Muscle layer of duodenum (tissue), 2 donors: ENCODE measurements around the gene LRFN4.
A peak's percentile ranks its signal among the peaks of the same experiment; 100 is the strongest.

Experiments
- H3K27ac ChIP-seq: one replicate; pipeline ENCODE4 v1.7.0; 2013; ENCODE audit warnings: mild to moderate bottlenecking, low read length
- H3K27me3 ChIP-seq: one replicate; pipeline ENCODE4 v1.7.0; 2013; ENCODE audit warnings: low read depth, mild to moderate bottlenecking, control low read depth, low read length
- H3K36me3 ChIP-seq, 2 donors: one replicate each; pipeline ENCODE4 v1.7.0; 2013; ENCODE audit warnings: low read length in 2 of 2, control low read depth in 1 of 2, mild to moderate bottlenecking in 1 of 2; ENCODE audit not compliant: insufficient read depth in 2 of 2, control insufficient read depth in 1 of 2
- H3K4me1 ChIP-seq, 2 donors: one replicate each; pipeline ENCODE4 v1.7.0; 2013; ENCODE audit warnings: low read length in 2 of 2, mild to moderate bottlenecking in 2 of 2, control low read depth in 1 of 2, moderate library complexity in 1 of 2; ENCODE audit not compliant: insufficient read depth in 2 of 2, control insufficient read depth in 1 of 2
- H3K4me3 ChIP-seq, 2 donors: one replicate each; pipeline ENCODE4 v1.7.0; 2013; ENCODE audit warnings: low read length in 2 of 2, low read depth in 1 of 2, mild to moderate bottlenecking in 1 of 2
- H3K9me3 ChIP-seq, 2 donors: one replicate each; pipeline ENCODE4 v1.7.0; 2013; ENCODE audit warnings: low read length in 2 of 2, control low read depth in 1 of 2, mild to moderate bottlenecking in 1 of 2; ENCODE audit not compliant: control insufficient read depth in 1 of 2
- donor health status: healthy.

LRFN4 gene

DNA sequence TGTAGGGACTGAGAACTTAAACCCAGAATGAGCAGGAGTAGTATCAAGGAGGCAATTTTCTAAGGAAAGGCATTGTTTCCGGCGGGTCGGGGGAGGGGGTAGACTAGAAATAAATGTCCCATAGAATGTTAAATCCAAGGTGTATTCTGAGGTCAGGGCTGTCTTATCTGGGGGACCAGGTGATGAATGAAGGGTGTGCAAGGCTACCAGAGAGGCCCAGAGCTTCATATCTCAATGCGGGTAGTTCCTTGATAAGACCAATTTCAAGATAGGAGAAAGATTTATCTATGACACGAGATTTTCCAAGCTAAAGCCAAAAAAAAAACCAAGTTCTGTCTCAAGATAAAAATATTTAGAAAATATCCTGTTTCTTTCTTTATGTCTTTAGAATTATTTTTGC lies 21.9 kb upstream of the LRFN4 start:
- Histone ChIP-seq H3K27ac (no peak overlapping the region), H3K27me3 (no peaks in the 10 kb centered on the region), H3K4me1 (no peaks in the 10 kb centered on the region)

DNA sequence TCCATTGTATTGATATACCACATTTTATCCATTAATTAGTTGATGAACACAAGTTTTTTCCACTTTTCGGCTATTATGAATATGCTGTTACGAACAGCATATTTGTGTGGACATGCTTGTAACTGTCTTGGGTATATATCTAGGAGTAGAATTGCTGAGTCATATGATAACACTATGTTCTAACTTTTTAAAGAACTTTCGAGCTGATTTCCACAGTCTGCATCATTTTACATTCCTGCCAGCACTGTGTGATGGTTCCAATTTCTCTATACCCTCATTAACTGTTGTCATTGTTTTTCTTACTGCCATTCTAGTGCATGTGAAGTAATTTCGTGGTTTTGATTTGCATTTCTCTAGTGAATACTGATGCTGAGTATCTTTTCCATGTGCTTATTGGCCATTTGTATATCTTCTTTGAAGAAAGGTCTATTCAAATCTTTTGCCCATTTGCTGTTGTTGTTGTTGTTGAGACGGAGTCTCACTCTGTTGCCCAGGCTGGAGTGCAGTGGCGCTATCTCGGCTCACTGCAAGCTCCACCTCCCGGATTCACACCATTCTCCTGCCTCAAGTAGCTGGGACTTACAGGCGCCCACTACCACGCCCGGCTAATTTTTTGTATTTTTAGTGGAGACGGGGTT lies 21.0 kb upstream of the LRFN4 start:
- H3K27me3 ChIP-seq: no peaks in the 10 kb centered on the region
- no peak overlapping the region for H3K27ac ChIP-seq

More for the DNA sequence above, 21.9 kb upstream of the LRFN4 start:
- H3K36me3 ChIP-seq: peaks cover 4 to 11% of the 10 kb centered on the region in 2 donors
- H3K4me3 ChIP-seq: no peak overlapping the region
- no peaks in the 10 kb centered on the region for H3K9me3 ChIP-seq

DNA sequence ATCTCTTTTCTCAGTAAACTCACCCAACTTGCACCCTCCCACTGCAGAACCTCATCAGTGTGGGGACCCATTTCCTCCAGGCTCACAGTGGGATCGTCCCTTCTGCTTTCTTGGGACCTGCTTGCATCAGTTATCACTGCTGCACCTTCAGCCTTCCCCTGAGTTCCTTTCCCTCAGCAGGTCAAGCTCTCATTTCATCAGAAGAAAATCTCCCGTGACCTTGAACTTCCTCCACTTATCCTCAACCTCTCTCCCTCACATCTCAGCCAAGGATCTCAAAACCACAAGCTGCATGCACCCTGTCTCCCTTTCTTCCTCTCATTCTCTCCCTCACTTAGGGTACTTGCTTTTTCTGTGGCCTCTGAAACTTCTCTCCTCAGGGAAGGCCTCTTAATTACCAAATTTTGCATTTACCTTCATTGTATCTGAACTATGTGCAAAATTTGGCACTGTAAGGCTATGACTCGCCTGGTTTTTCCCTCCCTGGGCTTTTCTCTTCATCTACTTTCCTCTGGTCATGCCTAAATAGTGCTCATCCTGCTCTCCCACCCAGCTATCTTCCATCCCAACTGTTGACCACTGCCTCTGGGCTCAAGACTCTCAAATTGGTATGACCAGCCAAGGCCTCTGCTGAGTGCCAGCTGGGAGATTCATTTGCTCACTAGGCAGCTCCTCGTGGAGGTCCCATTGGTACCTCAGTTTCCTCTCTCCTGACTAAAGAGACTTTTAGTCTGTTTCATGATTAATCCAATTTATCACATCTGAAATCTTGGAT lies 16.4 kb upstream of the LRFN4 start:
- no peak overlapping the region for H3K27ac ChIP-seq
- H3K4me3 ChIP-seq: no peak overlapping the region
- H3K9me3 ChIP-seq: no peaks in the 10 kb centered on the region
- H3K4me1 ChIP-seq: peaks cover 13 to 24% of the 10 kb centered on the region in 2 donors
- no peaks in the 10 kb centered on the region for H3K27me3 ChIP-seq
- H3K36me3 ChIP-seq: peaks cover 6 to 26% of the 10 kb centered on the region in 2 donors

More for the DNA sequence above, 21.0 kb upstream of the LRFN4 start:
- Histone ChIP-seq H3K36me3 (peaks cover 4 to 14% of the 10 kb centered on the region in 2 donors), H3K9me3 (no peaks in the 10 kb centered on the region), H3K4me3 (no peak overlapping the region), H3K4me1 (no peaks in the 10 kb centered on the region)

DNA sequence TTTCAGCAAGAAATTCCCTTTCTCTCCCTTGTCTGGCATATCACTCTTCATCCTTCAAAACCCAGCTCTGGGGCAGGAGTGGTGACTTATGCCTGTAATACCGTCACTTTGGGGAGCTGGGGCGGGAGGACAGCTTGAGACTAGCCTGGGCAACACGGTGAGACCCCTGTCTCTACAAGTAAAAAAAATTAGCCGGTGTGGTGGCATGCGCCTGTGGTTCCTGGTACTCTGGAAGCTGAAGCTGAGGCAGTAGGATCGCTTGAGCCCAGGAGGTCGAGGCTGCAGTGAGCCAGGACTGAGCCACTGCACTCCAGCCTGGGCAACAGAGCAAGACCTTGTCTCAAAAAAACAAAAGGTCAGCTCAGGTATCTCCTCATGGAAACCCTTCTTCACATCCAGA lies 15.0 kb upstream of the LRFN4 start:
- Histone ChIP-seq H3K36me3 (peaks cover 12 to 39% of the 10 kb centered on the region in 2 donors), H3K4me3 (peak overlapping the region; percentile 78 to 93), H3K4me1 (peaks cover 13 to 24% of the 10 kb centered on the region in 2 donors), H3K27me3 (no peaks in the 10 kb centered on the region), H3K9me3 (no peaks in the 10 kb centered on the region), H3K27ac (peak overlapping the region; percentile 92)

DNA sequence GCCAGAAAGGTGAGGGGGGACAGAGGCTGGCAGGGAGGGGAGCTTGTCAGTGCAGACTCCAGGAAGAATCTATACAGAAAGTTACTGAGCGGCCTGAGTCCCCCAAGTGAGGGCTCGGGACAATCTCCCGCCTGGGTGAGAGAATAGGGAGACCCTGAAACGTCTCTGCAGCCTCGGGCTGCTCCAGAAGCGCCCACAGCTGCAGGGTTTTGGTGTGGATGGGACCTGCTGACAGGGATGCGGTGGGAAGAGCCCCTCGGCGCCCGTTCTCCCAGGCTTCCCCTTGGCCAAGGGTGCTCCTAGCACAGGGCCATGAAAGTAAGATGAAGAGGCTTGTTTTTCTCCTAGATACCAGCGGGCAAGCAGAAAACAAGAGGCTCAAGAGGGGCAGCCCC lies 14.4 kb upstream of the LRFN4 start:
- Histone ChIP-seq H3K27ac (peak overlapping the region; percentile 92), H3K9me3 (no peaks in the 10 kb centered on the region), H3K4me1 (peaks cover 13 to 24% of the 10 kb centered on the region in 2 donors), H3K27me3 (no peaks in the 10 kb centered on the region), H3K36me3 (peaks cover 14 to 44% of the 10 kb centered on the region in 2 donors), H3K4me3 (peak overlapping the region; percentile 78 to 93)

DNA sequence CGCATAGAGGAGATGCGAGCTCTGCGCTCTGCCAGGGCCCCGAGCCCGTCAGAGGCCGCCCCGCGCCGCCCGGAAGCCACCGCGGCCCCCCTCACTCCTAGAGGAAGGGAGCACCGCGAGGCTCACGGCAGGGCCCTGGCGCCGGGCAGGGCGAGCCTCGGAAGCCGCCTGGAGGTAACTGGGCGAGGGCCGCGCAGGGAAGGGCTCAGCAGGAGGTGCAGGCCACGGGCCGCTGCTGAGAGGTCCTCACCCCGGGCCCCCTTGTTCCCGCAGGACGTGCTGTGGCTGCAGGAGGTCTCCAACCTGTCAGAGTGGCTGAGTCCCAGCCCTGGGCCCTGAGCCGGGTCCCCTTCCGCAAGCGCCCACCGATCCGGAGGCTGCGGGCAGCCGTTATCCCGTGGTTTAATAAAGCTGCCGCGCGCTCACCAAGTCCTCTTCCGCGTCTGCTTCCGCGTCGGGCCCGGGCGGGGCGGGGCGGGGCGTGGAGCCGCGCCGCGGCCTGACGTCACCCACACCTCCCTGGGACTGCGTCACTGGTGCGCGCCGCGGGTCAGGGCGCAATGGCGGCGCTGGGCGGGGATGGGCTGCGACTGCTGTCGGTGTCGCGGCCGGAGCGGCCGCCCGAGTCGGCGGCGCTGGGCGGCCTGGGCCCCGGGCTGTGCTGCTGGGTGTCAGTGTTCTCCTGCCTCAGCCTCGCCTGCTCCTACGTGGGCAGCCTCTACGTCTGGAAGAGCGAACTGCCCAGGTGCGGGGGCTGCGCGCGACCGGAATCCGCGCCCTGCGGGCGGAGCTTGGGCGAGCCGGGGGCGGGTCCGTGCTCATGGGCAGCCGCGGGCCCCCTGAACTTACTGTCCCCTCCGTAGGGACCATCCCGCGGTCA lies 13.7 kb upstream of the LRFN4 start, which contains the start of gene RCE1:
TSS of gene RCE1 (plus strand) at position 546 of the 880 bp plus-strand sequence. CDS start at position 561, 15 bp downstream.
- Histone ChIP-seq H3K36me3 (peaks cover 17 to 49% of the 10 kb centered on the region in 2 donors), H3K27me3 (no peaks in the 10 kb centered on the region), H3K4me3 (peak within 1 kb of the TSS; percentile 78 to 93), H3K4me1 (peaks cover 13 to 24% of the 10 kb centered on the region in 2 donors), H3K27ac (peak within 1 kb of the TSS; percentile 92), H3K9me3 (no peaks in the 10 kb centered on the region)

DNA sequence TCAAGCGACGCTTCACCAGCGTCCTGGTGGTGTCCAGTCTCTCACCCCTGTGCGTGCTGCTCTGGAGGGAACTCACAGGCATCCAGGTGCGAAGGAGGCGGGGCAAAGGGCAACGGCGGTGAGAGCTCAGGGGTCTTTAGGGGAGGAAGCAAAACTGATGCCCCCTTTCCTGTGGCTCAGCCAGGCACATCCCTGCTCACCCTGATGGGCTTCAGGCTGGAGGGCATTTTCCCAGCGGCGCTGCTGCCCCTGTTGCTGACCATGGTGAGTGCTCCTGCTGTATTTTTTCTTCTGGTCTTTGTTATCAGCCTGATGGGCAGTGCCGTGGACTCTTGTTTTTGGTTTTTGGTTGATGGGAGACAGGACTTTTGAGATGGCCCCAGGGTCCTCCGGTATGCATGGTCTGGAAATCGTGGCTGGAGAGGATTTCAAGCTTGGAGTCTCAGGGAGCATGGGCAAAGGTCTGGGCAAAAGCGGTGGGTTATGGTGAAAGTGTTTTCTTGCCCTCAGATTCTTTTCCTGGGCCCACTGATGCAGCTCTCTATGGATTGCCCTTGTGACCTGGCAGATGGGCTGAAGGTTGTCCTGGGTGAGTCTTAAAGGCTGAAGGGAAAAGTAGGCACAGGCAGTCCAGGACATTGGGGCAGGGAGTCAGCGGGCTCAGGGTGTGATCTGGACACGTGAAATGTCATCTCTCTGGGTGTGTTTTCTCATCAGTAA lies 12.9 kb upstream of the LRFN4 start:
- H3K4me1 ChIP-seq: peaks cover 13 to 24% of the 10 kb centered on the region in 2 donors
- H3K4me3 ChIP-seq: peak overlapping the region; percentile 78 to 93
- H3K9me3 ChIP-seq: no peaks in the 10 kb centered on the region
- H3K27ac ChIP-seq: peak overlapping the region; percentile 92
- peaks cover 17 to 48% of the 10 kb centered on the region in 2 donors for H3K36me3 ChIP-seq
- no peaks in the 10 kb centered on the region for H3K27me3 ChIP-seq

DNA sequence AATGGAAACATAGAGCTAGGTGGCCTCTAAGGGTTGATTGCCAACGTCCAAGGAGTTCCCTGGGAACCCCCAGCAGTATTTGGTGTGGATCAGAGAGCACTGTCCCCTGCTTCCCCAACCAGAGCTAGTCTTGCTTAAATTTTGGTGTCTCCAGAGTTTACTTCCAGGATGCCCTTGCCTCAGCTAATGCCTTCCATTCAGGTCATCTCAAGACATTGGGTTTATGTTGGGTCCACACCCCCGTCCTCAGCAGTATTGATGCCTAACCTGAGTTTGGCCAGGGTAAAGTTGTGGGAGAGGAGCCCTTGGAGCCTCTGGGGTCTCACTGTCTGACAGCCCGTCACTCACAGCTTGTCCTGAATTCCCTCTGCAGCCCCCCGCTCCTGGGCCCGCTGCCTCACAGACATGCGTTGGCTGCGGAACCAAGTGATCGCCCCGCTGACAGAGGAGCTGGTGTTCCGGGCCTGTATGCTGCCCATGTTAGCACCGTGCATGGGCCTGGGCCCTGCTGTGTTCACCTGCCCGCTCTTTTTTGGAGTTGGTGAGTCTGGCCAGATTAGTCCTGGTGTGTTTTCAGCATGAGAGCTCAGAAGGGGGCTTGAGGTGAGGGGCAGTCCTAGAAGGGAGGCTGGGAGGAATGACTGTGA lies 12.2 kb upstream of the LRFN4 start:
- no peaks in the 10 kb centered on the region for H3K9me3 ChIP-seq
- H3K27ac ChIP-seq: no peak overlapping the region
- peaks cover 13 to 24% of the 10 kb centered on the region in 2 donors for H3K4me1 ChIP-seq
- H3K36me3 ChIP-seq: peaks cover 13 to 42% of the 10 kb centered on the region in 2 donors
- H3K27me3 ChIP-seq: no peaks in the 10 kb centered on the region
- H3K4me3 ChIP-seq: peak overlapping the region; percentile 78 to 93

DNA sequence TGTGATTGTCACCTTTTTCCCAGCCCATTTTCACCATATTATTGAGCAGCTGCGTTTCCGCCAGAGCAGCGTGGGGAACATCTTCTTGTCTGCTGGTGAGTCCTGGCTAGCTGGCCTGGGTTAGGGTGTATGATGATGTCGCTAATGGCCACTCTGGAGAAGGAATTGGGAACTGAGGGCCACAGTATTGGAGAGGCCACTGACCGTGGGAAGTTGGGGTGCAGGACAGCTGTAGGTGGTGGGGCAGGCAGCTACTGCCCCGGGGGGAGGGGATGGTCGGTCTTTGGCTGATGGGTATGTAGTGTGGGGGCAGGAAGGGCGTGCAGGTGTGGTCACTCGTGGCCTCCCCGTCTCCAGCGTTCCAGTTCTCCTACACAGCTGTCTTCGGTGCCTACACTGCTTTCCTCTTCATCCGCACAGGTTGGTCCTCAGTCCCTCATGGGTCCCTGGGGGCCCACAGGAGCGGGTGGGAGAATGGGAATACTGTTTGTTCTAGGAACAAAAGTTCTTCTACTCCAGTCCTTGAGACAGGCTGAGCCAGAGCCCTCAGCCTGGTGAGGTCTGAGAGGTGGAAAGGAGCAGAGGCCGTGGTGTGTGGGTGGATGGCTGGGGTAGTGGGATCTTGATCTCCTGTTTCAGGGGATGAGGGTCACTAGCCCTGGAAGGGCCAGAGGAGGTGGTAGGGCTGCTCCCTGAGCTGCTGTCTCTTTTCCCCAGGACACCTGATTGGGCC lies 11.6 kb upstream of the LRFN4 start:
- no peaks in the 10 kb centered on the region for H3K9me3 ChIP-seq
- peaks cover 13 to 24% of the 10 kb centered on the region in 2 donors for H3K4me1 ChIP-seq
- no peak overlapping the region for H3K4me3 ChIP-seq
- H3K27me3 ChIP-seq: no peaks in the 10 kb centered on the region
- no peak overlapping the region for H3K27ac ChIP-seq
- peaks cover 13 to 36% of the 10 kb centered on the region in 2 donors for H3K36me3 ChIP-seq

DNA sequence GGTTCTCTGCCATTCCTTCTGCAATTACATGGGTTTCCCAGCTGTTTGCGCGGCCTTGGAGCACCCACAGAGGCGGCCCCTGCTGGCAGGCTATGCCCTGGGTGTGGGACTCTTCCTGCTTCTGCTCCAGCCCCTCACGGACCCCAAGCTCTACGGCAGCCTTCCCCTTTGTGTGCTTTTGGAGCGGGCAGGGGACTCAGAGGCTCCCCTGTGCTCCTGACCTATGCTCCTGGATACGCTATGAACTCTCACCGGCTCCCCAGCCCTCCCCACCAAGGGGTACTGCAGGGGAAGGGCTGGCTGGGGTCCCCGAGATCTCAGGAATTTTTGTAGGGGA lies 11.0 kb upstream of the LRFN4 start:
- Histone ChIP-seq H3K27me3 (no peaks in the 10 kb centered on the region), H3K4me1 (peaks cover 13 to 24% of the 10 kb centered on the region in 2 donors), H3K9me3 (no peaks in the 10 kb centered on the region), H3K4me3 (no peak overlapping the region), H3K27ac (no peak overlapping the region), H3K36me3 (peaks cover 13 to 36% of the 10 kb centered on the region in 2 donors)
